Glomerular visceral epithelial cell (primary cell): ENCODE results near the gene TPD52L2.
A peak's percentile ranks its signal among the peaks of the same experiment; 100 is the strongest.
"Not testable (repeated sequence)": the region's sequence is repeated elsewhere in the genome, so short reads cannot be mapped to it uniquely, and the experiment has no call there.

Source experiments
- DNase-seq: peaks from one replicate; pipeline ENCODE4 v3.0.0-alpha.2; 2016; ENCODE audit errors: extremely low spot score

Gene TPD52L2

GRCh38 chr20:63878899-63879663, 14.0 kb downstream of the TPD52L2 start:
- DNase-seq, result no peak

GRCh38 chr20:63880901-63881300, 15.8 kb downstream of the TPD52L2 start:
- not testable (repeated sequence) for DNase-seq

GRCh38 chr20:63881451-63882226, 16.6 kb downstream of the TPD52L2 start:
- DNase-seq, result no peak

GRCh38 chr20:63882257-63883200, 17.5 kb downstream of the TPD52L2 start:
- no peak for DNase-seq

GRCh38 chr20:63883201-63883593, 18.1 kb downstream of the TPD52L2 start:
- DNase-seq, result no peak

- DNase-seq, result no peak
Measured at GRCh38 chr20:63884506-63885263, 19.6 kb downstream of the TPD52L2 start.

GRCh38 chr20:63885264-63886053, 20.4 kb downstream of the TPD52L2 start:
- DNase-seq, result no peak

- no peak for DNase-seq
Measured at GRCh38 chr20:63886054-63886419, 21.0 kb downstream of the TPD52L2 start.

GRCh38 chr20:63886921-63887320, 21.9 kb downstream of the TPD52L2 start:
- DNase-seq, result no peak

- DNase-seq, result no peak
Measured at GRCh38 chr20:63889241-63890200, 24.5 kb downstream of the TPD52L2 start.

- no peak for DNase-seq
Measured at GRCh38 chr20:63890201-63890576, 25.1 kb downstream of the TPD52L2 start.

- DNase-seq, result no peak
Measured at GRCh38 chr20:63890616-63891015, 25.5 kb downstream of the TPD52L2 start.

GRCh38 chr20:63891061-63892002, 26.3 kb downstream of the TPD52L2 start:
- DNase-seq, result no peak

- no peak for DNase-seq
Measured at GRCh38 chr20:63892402-63892801, 27.3 kb downstream of the TPD52L2 start.

GRCh38 chr20:63893999-63894357, 28.9 kb downstream of the TPD52L2 start:
- no peak for DNase-seq

- DNase-seq, result peak; percentile 98
Measured at GRCh38 chr20:63894358-63895201, 29.5 kb downstream of the TPD52L2 start, which contains the start of gene DNAJC5. Gene DNAJC5, plus strand, starts transcription at chr20:63895126. Its CDS starts 33,220 bp downstream, at chr20:63928346.
